Loucy (cell line): ENCODE measurements around the gene TRANK1.

Experiments
- EZH2phosphoT487 ChIP-seq: fragments of 200-600 bp; IDR thresholded peaks from 2 replicates; pipeline ENCODE4 v1.6.1; 2018; ENCODE audit warnings: antibody characterized with exemption, mild to moderate bottlenecking, moderate library complexity, borderline replicate concordance
- TF ChIP-seq, protein P1 (sequence below): fragments of 200-600 bp; sonication (generic); conservative IDR thresholded peaks from 2 replicates; pipeline ENCODE4 v1.5.1; 2014; ENCODE audit warnings: mild to moderate bottlenecking, antibody characterized with exemption, low read length

DNA sequence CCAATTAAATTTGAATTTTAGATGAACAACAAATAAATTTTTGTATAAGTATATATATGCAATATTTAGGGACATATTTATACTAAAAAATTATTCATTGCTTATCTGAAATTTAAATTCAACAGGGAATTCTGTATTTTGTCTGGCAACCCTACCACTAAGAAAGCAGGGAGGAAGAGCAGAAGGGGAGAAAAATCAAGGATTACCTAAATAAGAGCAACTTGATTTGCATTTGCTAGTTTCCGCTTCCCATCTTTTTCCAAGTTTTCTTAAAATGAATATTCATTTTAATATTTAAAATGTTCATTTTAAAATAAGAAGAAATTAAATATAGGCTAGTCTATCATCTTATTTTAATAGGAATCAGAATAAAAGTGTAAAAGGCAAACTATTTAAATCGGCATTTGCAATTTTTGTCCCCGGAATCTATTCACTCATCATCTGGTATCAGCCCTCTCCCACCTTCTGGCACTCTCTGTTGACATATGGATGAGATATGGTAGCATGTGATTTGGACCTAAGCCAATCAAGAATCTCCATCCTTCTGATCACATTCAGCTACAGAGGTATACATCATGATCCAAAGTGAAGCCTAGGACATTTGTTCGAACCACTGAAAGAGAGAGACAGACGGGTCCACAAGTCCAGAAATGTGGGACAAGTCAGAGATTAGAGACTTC lies 82.6 kb downstream of the TRANK1 start:
- TF ChIP-seq, protein P1, sequence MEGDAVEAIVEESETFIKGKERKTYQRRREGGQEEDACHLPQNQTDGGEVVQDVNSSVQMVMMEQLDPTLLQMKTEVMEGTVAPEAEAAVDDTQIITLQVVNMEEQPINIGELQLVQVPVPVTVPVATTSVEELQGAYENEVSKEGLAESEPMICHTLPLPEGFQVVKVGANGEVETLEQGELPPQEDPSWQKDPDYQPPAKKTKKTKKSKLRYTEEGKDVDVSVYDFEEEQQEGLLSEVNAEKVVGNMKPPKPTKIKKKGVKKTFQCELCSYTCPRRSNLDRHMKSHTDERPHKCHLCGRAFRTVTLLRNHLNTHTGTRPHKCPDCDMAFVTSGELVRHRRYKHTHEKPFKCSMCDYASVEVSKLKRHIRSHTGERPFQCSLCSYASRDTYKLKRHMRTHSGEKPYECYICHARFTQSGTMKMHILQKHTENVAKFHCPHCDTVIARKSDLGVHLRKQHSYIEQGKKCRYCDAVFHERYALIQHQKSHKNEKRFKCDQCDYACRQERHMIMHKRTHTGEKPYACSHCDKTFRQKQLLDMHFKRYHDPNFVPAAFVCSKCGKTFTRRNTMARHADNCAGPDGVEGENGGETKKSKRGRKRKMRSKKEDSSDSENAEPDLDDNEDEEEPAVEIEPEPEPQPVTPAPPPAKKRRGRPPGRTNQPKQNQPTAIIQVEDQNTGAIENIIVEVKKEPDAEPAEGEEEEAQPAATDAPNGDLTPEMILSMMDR, result no peak
- no peak for TF ChIP-seq EZH2phosphoT487
